ENCODE data around the gene BABAM2. TPM values are rescaled to one million over a fixed set of nuclear protein-coding genes. Genes with fewer than 3 reads are reported as not detected.

The BABAM2 gene
- total RNA-seq, 4 donors from 2014 or later, result 34.4 to 44.9 (median 38.3) TPM

Small RNA genes within 50 kb of the gene (small RNA-seq; reads per million reads assigned to genes)
- gene MIR4263 (not detected), gene RF02271 (not detected)

Other genes with a start within 250 kb of the BABAM2 start
- gene SUPT7L, start 227.1 kb upstream of the BABAM2 start, total RNA-seq, result 10 to 100 TPM; 18.7 to 30.3 (median 23.3) TPM
- 10 to 100 TPM; 20.7 to 23.1 (median 22.3) TPM for gene SLC4A1AP, start 226.8 kb upstream of the BABAM2 start, total RNA-seq
- gene MRPL33, start 119.0 kb upstream of the BABAM2 start, total RNA-seq, result 100 to 1,000 TPM in 1 of 4 donors, 10 to 100 TPM in 3; 72.1 to 138 (median 82.6) TPM
- 1 to 10 TPM; 1.5 to 3.1 (median 2.1) TPM for gene RBKS, start 342 bp upstream of the BABAM2 start, total RNA-seq